ENCODE measurements around the gene TREML1.

Gene TREML1

DNA sequence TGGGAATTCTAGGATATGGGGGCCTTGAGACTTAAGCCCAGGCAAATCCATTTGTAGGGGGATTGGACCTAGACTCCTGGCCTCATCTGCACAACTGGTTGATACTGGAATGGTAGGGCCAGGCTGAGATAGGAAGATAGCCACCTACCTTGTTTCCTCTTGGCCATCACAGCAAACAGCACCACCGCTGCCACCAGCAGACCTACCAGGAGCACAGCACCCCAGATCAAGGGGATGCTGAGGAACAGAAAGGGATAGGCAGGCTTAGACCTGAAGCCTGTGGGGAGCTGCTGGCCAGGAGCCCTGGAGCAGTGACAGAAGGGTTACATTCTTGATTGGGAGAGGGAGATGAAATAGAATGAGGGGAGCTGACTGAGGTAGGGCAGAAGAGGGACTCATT, 3.5 kb downstream of the TREML1 start:
- H3K4me3 ChIP-seq (ENCODE audit: low read depth, low read length), result no peak overlapping the region
- TF ChIP-seq, protein P1, sequence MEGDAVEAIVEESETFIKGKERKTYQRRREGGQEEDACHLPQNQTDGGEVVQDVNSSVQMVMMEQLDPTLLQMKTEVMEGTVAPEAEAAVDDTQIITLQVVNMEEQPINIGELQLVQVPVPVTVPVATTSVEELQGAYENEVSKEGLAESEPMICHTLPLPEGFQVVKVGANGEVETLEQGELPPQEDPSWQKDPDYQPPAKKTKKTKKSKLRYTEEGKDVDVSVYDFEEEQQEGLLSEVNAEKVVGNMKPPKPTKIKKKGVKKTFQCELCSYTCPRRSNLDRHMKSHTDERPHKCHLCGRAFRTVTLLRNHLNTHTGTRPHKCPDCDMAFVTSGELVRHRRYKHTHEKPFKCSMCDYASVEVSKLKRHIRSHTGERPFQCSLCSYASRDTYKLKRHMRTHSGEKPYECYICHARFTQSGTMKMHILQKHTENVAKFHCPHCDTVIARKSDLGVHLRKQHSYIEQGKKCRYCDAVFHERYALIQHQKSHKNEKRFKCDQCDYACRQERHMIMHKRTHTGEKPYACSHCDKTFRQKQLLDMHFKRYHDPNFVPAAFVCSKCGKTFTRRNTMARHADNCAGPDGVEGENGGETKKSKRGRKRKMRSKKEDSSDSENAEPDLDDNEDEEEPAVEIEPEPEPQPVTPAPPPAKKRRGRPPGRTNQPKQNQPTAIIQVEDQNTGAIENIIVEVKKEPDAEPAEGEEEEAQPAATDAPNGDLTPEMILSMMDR (IDR thresholded peaks at IDR 0.05; ENCODE audit: low read depth, low read length), result no peak

DNA sequence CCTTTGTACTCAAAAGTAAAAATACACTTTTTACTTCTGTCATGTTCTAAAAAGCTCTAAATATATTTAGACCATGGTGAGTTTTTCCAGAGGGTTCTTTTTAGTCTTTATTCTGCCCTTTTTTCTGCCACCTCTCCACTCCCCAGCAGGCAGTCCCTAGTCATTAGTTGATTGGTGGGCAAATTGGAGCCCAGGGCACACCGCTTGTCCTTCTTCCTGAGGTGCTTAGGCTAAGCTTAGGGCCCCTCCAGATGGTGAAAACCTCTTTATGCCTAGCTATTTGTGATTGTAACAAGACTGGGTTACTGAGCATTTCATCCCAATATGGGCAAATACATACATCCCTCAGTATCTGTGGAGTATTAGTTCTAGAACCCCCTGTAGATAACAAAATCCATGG, 6.2 kb downstream of the TREML1 start:
- H3K4me3 ChIP-seq (ENCODE audit: low read depth, low read length), result no peak overlapping the region
- TF ChIP-seq, protein P1 (IDR thresholded peaks at IDR 0.05; ENCODE audit: low read depth, low read length), result no peak

DNA sequence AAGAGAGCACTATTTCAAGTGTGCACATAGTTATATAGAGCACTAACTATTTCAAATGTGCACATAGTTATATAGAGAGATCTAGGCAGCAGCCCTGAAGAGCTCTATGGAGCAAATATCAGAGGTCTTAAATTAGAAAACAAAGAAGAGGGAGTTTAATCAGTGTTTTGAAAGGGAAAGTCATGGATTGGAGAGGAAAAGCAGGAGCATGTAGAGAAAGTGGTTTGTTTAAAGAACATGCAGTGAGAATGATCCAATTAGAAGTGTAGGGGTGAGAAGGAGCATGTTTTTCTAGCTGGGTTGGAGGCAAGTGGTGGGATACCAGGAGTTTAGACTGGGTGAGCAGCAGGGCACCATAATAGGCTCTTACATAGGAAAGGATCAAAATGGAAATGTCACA, 17.2 kb downstream of the TREML1 start:
- H3K4me3 ChIP-seq (ENCODE audit: low read depth, low read length), result no peak overlapping the region
- TF ChIP-seq, protein P1 (IDR thresholded peaks at IDR 0.05; ENCODE audit: low read depth, low read length), result no peak

DNA sequence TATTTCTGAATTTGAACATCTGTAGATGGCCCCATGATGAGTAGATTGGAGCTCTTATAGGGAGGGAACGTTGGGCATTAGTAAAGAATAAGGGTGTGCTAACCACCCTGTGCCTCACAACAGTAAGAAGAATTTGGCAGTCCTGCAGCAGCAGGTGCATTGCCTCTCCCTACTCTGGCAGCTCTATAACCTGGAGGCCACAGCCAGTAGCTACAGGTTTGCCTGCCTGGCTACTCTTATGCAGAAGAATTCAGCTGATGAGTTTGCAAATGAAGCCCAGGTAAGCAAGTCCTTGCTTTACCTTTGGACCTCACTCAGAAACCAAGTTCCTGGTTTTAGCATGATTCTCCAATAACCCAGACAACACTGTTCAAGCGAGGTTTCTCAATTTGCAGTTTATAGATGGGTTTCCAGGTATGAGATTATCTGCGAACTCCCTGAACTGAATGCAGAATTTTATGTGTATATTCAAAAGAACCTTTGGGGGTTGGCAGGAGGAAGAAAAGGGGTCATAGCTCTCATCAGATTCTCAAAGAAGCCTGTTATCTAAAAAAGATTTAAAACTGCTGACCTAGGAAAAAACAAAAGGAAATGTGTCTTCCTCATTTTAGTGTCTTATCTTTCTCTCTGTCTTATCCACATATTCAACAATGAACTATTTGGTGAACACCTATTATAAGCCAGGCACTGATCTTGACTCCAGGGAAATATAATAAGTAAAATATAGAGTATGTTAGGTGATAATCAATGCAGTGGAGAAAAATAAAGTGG, 18.9 kb downstream of the TREML1 start:
- no peak overlapping the region for H3K4me3 ChIP-seq (ENCODE audit: low read depth, low read length)
- TF ChIP-seq, protein P1 (IDR thresholded peaks at IDR 0.05; ENCODE audit: low read depth, low read length), result no peak

DNA sequence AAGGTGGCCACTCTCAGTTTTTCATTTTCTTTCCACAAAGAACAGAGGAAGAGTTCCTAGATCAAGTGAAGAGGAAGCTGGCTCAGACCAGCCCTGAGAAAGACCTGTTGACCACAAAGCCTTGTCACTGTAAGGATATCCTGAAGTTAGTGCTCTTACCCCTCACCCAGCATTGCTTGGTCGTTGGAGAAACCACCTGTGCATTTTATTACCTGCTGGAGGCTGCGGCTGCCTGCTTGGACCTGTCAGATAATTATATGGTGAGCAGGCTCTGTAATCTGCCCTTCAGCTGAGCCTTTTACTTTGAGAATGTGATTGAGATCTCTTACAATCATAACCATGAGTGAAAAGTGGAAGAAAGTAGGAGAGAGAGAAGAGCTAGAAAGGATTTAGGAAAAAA, 21.9 kb downstream of the TREML1 start:
- TF ChIP-seq, protein P1 (IDR thresholded peaks at IDR 0.05; ENCODE audit: low read depth, low read length), result no peak
- H3K4me3 ChIP-seq (ENCODE audit: low read depth, low read length), result no peak overlapping the region

DNA sequence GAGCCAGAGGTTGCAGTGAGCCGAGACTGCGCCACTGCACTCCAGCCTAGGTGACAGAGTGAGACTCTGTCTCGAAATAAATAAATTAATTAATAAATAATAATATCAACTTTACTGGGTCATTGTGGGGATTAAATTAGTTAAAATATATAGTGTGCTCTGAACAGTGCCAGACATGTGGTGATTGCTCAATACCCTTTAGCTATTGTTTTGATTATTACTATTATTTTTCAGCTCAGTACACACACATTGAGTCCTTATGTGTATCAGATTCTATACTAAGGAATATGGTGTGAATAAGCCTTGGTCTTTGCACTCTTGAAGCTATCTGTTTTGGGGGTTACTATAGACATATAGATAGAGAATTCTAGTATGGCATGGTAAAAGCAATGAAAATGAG, 28.9 kb downstream of the TREML1 start:
- TF ChIP-seq, protein P1 (IDR thresholded peaks at IDR 0.05; ENCODE audit: low read depth, low read length), result no peak
- H3K4me3 ChIP-seq (ENCODE audit: low read depth, low read length), result no peak overlapping the region

DNA sequence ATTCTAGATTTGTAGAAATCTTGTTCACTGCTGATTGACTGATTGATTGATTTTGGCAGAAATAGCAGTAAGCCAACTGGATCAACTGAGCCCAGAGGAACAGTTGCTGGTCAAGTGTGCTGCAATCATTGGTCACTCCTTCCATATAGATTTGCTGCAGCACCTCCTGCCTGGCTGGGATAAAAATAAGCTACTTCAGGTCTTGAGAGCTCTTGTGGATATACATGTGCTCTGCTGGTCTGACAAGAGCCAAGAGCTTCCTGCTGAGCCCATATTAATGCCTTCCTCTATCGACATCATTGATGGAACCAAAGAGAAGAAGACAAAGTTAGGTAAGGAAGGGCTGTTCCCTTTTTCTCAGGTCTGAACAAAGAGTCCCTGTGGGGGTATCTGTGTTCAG, 31.2 kb downstream of the TREML1 start:
- H3K4me3 ChIP-seq (ENCODE audit: low read depth, low read length), result no peak overlapping the region
- TF ChIP-seq, protein P1 (IDR thresholded peaks at IDR 0.05; ENCODE audit: low read depth, low read length), result no peak
